PC-3 (cell line): ENCODE results near the gene HCN3. TPM values are rescaled to one million over a fixed set of nuclear protein-coding genes. Genes with fewer than 3 reads are reported as not detected.

Experiments used
- ATAC-seq: fragments of 200-7000 bp; cut with Tn5 transposase; 2 replicates; pipeline ENCODE4 v1.9.1; 2020; ENCODE audit warnings: mild to moderate bottlenecking, moderate library complexity
- BruUV-seq: library from RNA; stranded (reverse); fragments of 400-500 nt; replicated peaks from 2 replicates; lab custom pipeline; 2021; lab: Mats Ljungman, UMichigan
- CTCF ChIA-PET: fragments of 300-600 bp; sonication (Branson Sonifier 250); formaldehyde crosslinking; loops from one replicate; lab custom pipeline; 2022; ENCODE audit warnings: antibody characterized with exemption; lab: Charles Lee
- POLR2A ChIA-PET: fragments of 300-600 bp; sonication (Branson Sonifier 250); formaldehyde crosslinking; loops from one replicate; lab custom pipeline; 2022; ENCODE audit warnings: antibody characterized with exemption; ENCODE audit not compliant: unreplicated experiment; lab: Charles Lee
- DNase-seq: peaks from one replicate; pipeline ENCODE4 v3.0.0-alpha.2; 2015
- H2AFZ ChIP-seq: fragments of 300-600 bp; sonication (generic); 2 replicates; pipeline ENCODE4 v1.6.0; 2016; ENCODE audit warnings: antibody characterized with exemption, low read length
- H3F3A ChIP-seq: fragments of 300-600 bp; sonication (generic); one replicate; pipeline ENCODE4 v1.6.0; 2017; ENCODE audit warnings: antibody characterized with exemption, low read length, control low read depth, mild to moderate bottlenecking; ENCODE audit not compliant: unreplicated experiment
- H3K27ac ChIP-seq: fragments of 300-600 bp; sonication (generic); 2 replicates; pipeline ENCODE4 v1.5.1; 2016; ENCODE audit warnings: mild to moderate bottlenecking, low read length
- H3K27me3 ChIP-seq: fragments of 300-600 bp; sonication (generic); 2 replicates; pipeline ENCODE4 v1.6.1; 2016; ENCODE audit warnings: low read length, mixed read lengths
- H3K36me3 ChIP-seq: fragments of 300-600 bp; sonication (generic); 2 replicates; pipeline ENCODE4 v1.6.1; 2016; ENCODE audit warnings: low read depth, mixed run types, low read length, mixed read lengths
- H3K4me1 ChIP-seq: fragments of 300-600 bp; sonication (generic); 2 replicates; pipeline ENCODE4 v1.5.1; 2016; ENCODE audit warnings: low read length; ENCODE audit not compliant: insufficient read depth
- H3K4me2 ChIP-seq: fragments of 300-600 bp; sonication (generic); 2 replicates; pipeline ENCODE4 v1.6.0; 2016; ENCODE audit warnings: low read length
- H3K4me3 ChIP-seq: fragments of 300-600 bp; sonication (generic); 2 replicates; pipeline ENCODE4 v1.5.1; 2016; ENCODE audit warnings: mild to moderate bottlenecking, low read length, mixed read lengths
- H3K79me2 ChIP-seq: fragments of 300-600 bp; sonication (generic); 2 replicates; pipeline ENCODE4 v1.6.1; 2017; ENCODE audit warnings: low read length, mixed read lengths
- H3K9ac ChIP-seq: fragments of 300-600 bp; sonication (generic); 2 replicates; pipeline ENCODE4 v1.6.0; 2016; ENCODE audit warnings: mild to moderate bottlenecking, low read length
- H3K9me2 ChIP-seq: fragments of 300-600 bp; sonication (generic); replicated peaks from 2 replicates; pipeline ENCODE4 v1.6.1; 2016; ENCODE audit warnings: mixed run types, low read length, mixed read lengths
- H3K9me3 ChIP-seq: fragments of 300-600 bp; sonication (generic); 2 replicates; pipeline ENCODE4 v1.6.1; 2016; ENCODE audit warnings: low read length, mixed read lengths
- H4K20me1 ChIP-seq: fragments of 300-600 bp; sonication (generic); 2 replicates; pipeline ENCODE4 v1.6.1; 2016; ENCODE audit warnings: low read length, mixed read lengths
- EZH2 ChIP-seq: fragments of 300-600 bp; sonication (generic); IDR thresholded peaks from one replicate; pipeline ENCODE4 v1.6.1; 2017; ENCODE audit warnings: antibody characterized with exemption, mild to moderate bottlenecking, low read length; ENCODE audit not compliant: unreplicated experiment
- EZH2phosphoT487 ChIP-seq: fragments of 300-600 bp; sonication (generic); IDR thresholded peaks from 2 replicates; pipeline ENCODE4 v1.6.1; 2018; ENCODE audit warnings: mild to moderate bottlenecking, antibody characterized with exemption, low read length, borderline replicate concordance
- intact Hi-C: fragments of 100-400 bp; cut with micrococcal nuclease; formaldehyde crosslinking; loops from 2 replicates; pipeline ENCODE4 v1.9.0; 2023
- total RNA-seq: library from RNA; depleted of rRNA; stranded (reverse); fragments of >200 nt; gene quantifications from 2 replicates; pipeline ENCODE4 v1.2.3, GENCODE V29; 2014
- TF ChIP-seq, protein P1 (sequence below): fragments of 300-600 bp; sonication (generic); conservative IDR thresholded peaks from 2 replicates; pipeline ENCODE4 v1.5.1; 2017; ENCODE audit warnings: antibody characterized with exemption, low read depth, mild to moderate bottlenecking, low read length

The HCN3 gene
- total RNA-seq, 1 experiment from 2014 or later: 1.9 TPM

DNA sequence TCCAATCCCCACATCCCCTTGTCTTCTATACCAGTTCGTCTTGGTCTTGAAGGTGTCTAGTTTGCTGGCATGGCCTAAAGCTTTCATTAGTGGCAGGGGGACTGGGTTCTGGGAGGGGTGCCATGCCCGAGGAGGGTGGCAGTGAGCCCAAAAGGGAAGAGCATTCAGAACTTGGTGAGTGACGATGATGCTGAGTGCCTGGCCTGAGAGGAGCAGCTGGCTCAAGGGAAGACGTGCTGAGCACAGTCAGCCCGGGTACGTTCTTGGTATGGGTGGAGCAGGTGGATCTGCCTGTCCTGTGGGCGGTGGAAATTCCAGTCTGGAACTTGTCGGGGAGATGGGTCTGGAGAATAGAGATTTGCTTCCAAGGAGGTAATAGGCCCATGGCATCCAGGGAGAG is 36.0 kb downstream of the HCN3 start:
- no peak overlapping the region for H3K9ac ChIP-seq
- no peak overlapping the region for H2AFZ ChIP-seq
- intact Hi-C loops: no loop called here
- no peak for TF ChIP-seq EZH2
- TF ChIP-seq, protein P1, sequence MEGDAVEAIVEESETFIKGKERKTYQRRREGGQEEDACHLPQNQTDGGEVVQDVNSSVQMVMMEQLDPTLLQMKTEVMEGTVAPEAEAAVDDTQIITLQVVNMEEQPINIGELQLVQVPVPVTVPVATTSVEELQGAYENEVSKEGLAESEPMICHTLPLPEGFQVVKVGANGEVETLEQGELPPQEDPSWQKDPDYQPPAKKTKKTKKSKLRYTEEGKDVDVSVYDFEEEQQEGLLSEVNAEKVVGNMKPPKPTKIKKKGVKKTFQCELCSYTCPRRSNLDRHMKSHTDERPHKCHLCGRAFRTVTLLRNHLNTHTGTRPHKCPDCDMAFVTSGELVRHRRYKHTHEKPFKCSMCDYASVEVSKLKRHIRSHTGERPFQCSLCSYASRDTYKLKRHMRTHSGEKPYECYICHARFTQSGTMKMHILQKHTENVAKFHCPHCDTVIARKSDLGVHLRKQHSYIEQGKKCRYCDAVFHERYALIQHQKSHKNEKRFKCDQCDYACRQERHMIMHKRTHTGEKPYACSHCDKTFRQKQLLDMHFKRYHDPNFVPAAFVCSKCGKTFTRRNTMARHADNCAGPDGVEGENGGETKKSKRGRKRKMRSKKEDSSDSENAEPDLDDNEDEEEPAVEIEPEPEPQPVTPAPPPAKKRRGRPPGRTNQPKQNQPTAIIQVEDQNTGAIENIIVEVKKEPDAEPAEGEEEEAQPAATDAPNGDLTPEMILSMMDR: no peak
- TF ChIP-seq EZH2phosphoT487: no peak
- no peaks in the 10 kb centered on the region for H3F3A ChIP-seq
- CTCF ChIA-PET: no interaction called here
- H3K9me2 ChIP-seq: no peaks in the 10 kb centered on the region
- no peak overlapping the region for H3K27ac ChIP-seq
- H3K27me3 ChIP-seq: no peaks in the 10 kb centered on the region
- H3K79me2 ChIP-seq: peaks cover 43% of the 10 kb centered on the region
- no peaks in the 10 kb centered on the region for H4K20me1 ChIP-seq
- POLR2A ChIA-PET: no interaction called here
- H3K4me2 ChIP-seq: no peak overlapping the region
- peaks cover 36% of the 10 kb centered on the region for H3K36me3 ChIP-seq
- DNase-seq (no peak), ATAC-seq (no peak)
- H3K9me3 ChIP-seq: no peaks in the 10 kb centered on the region
- no peak overlapping the region for H3K4me3 ChIP-seq
- H3K4me1 ChIP-seq: peaks cover 9% of the 10 kb centered on the region; the same call in 1 of the 2 replicates
- no TSS peak for BruUV-seq

DNA sequence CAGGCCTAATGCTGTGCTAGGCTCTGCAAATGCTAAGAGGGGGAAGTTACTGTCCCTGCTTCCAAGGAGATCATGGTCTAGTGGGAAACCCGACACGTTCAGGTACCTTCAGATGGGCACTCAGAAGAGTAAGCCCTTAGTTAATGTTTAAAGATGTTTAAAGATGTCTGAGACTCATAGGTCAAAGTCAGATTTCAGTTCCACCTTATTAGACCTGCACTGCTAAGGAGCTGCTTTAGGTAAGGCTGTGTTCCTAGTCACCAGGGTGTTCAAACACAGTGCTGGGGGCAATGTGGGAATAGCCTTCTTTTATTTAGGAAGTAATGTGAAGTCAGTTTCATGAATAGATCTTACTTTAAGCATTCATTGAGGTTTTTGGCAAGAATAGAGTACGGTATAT is 39.7 kb downstream of the HCN3 start:
- TF ChIP-seq, protein P1: no peak
- TF ChIP-seq EZH2: no peak
- Histone ChIP-seq H3K27me3 (no peaks in the 10 kb centered on the region), H4K20me1 (no peaks in the 10 kb centered on the region), H2AFZ (no peak overlapping the region), H3K9me3 (no peaks in the 10 kb centered on the region), H3K36me3 (peaks cover 31% of the 10 kb centered on the region), H3K4me1 (peaks cover 4% of the 10 kb centered on the region), H3K4me2 (no peak overlapping the region), H3K27ac (no peak overlapping the region), H3K4me3 (no peak overlapping the region), H3K9ac (no peak overlapping the region), H3K79me2 (peaks cover 12% of the 10 kb centered on the region), H3F3A (no peaks in the 10 kb centered on the region), H3K9me2 (no peaks in the 10 kb centered on the region)
- no peak for ATAC-seq
- intact Hi-C loops: no loop called here
- no peak for DNase-seq
- BruUV-seq: no TSS peak
- ChIA-PET CTCF (no interaction called here), POLR2A (interaction anchor here (0.5 kb wide), 1 partner anchor 118 kb away, joined by 6 read pairs; no protein-coding TSS in a partner anchor)

- no peaks in the 10 kb centered on the region for H3K9me3 ChIP-seq
- intact Hi-C loops: no loop called here
- H3K36me3 ChIP-seq: peaks cover 24% of the 10 kb centered on the region
- DNase-seq: no peak
- no peak overlapping the region for H3K9ac ChIP-seq
- peaks cover 6% of the 10 kb centered on the region for H3K79me2 ChIP-seq
- H3K9me2 ChIP-seq: no peaks in the 10 kb centered on the region
- no peak for TF ChIP-seq EZH2phosphoT487
- TF ChIP-seq, protein P1: no peak
- TF ChIP-seq EZH2: no peak
- ATAC-seq: no peak
- no peak overlapping the region for H3K4me2 ChIP-seq
- POLR2A ChIA-PET: interaction anchor here (0.6 kb wide), 1 partner anchor 188 kb away, joined by 3 read pairs; no protein-coding TSS in a partner anchor
- H3F3A ChIP-seq: no peaks in the 10 kb centered on the region
- no peaks in the 10 kb centered on the region for H4K20me1 ChIP-seq
- H3K4me1 ChIP-seq: peaks cover 11% of the 10 kb centered on the region
- no TSS peak for BruUV-seq
- H3K27ac ChIP-seq: no peak overlapping the region
- H3K4me3 ChIP-seq: no peak overlapping the region
- no peaks in the 10 kb centered on the region for H3K27me3 ChIP-seq
- H2AFZ ChIP-seq: no peak overlapping the region
- CTCF ChIA-PET: interaction anchor here (0.8 kb wide), 1 partner anchor 67 kb away, joined by 3 read pairs; no protein-coding TSS in a partner anchor
Observed at GRCh38 chr1:155318082-155318481, 40.8 kb downstream of the HCN3 start.
